ENCODE data around the gene CEP104. TPM values are rescaled to one million over a fixed set of nuclear protein-coding genes. Genes with fewer than 3 reads are reported as not detected.

The CEP104 gene
- total and polyA plus RNA-seq, 9 of the 15 experiments (the other 6 are each of a cell fraction or from before 2014, with no cell fraction given) = 11.2 to 63.4 (median 42.6) TPM

- TF ChIP-seq CTBP1 (IDR thresholded peaks at IDR 0.05; ENCODE audit: borderline replicate concordance) (peak; percentile 56; the same call in 1 of the 2 replicates), PHF20 (IDR thresholded peaks at IDR 0.05; ENCODE audit: partially characterized antibody) (peak; percentile 63), ZNF354B (CRISPR knock-in tag; IDR thresholded peaks at IDR 0.05) (no peak), ZNF224 (CRISPR knock-in tag; IDR thresholded peaks at IDR 0.05) (0 out of 2 replicates have a peak, but pooled peaks have one; percentile 80), ZNF583 (CRISPR knock-in tag; IDR thresholded peaks at IDR 0.05) (0 out of 2 replicates have a peak, but pooled peaks have one; percentile 39), ZNF143 (CRISPR knock-in tag; IDR thresholded peaks at IDR 0.05) (no peak), E2F1 (CRISPR knock-in tag; IDR thresholded peaks at IDR 0.05) (peak; percentile 17; the same call in 1 of the 2 replicates), ZNF232 (CRISPR knock-in tag; IDR thresholded peaks at IDR 0.05) (peak; percentile 82), CBFB (CRISPR knock-in tag; IDR thresholded peaks at IDR 0.05) (0 out of 2 replicates have a peak, but pooled peaks have one; percentile 8), HMG20A (CRISPR knock-in tag; conservative IDR thresholded peaks at IDR 0.05) (no peak), ZC3H11A (IDR thresholded peaks at IDR 0.05; ENCODE audit: low read depth, low read length) (0 out of 2 replicates have a peak, but pooled peaks have one; percentile 3), TRIM28 (IDR thresholded peaks at IDR 0.05) (0 out of 2 replicates have a peak, but pooled peaks have one; percentile 44), MAZ (CRISPR knock-in tag; conservative IDR thresholded peaks at IDR 0.05 in 1 of 2, IDR thresholded peaks at IDR 0.05 in 1 of 2) (peak; percentile 49 to 64), SRSF1 (IDR thresholded peaks at IDR 0.05; ENCODE audit: low read depth, low read length) (no peak), THRB (CRISPR knock-in tag; conservative IDR thresholded peaks at IDR 0.05) (no peak), UBTF (IDR thresholded peaks at IDR 0.05; ENCODE audit: borderline replicate concordance in 1 of 2, low read depth in 2 of 2, low read length in 2 of 2) (no peak), DMBX1 (CRISPR knock-in tag; IDR thresholded peaks at IDR 0.05; ENCODE audit: borderline replicate concordance) (no peak), THAP7 (CRISPR knock-in tag; IDR thresholded peaks at IDR 0.05) (no peak), KLF6 (CRISPR knock-in tag; IDR thresholded peaks at IDR 0.05; ENCODE audit: borderline replicate concordance) (peak; percentile 77; the same call in 1 of the 2 replicates), ARID1B (IDR thresholded peaks at IDR 0.05) (no peak), MAFG (tag; conservative IDR thresholded peaks at IDR 0.05) (no peak), ZNF212 (CRISPR knock-in tag; IDR thresholded peaks at IDR 0.05) (no peak), CBFA2T3 (IDR thresholded peaks at IDR 0.05) (0 out of 2 replicates have a peak, but pooled peaks have one; percentile 21), HLTF (IDR thresholded peaks at IDR 0.05) (0 out of 2 replicates have a peak, but pooled peaks have one; percentile 56), ZBTB7A (IDR thresholded peaks at IDR 0.05; ENCODE audit: borderline replicate concordance, control insufficient read depth, low read depth, low read length) (peak; percentile 83), ZNF239 (CRISPR knock-in tag; IDR thresholded peaks at IDR 0.05) (no peak), BHLHE40 (IDR thresholded peaks at IDR 0.05; ENCODE audit: low read length) (peak; percentile 49; the same call in 1 of the 2 replicates)
Observed at GRCh38 chr1:3899754-3900149, 42.7 kb upstream of the CEP104 start (continued).
